ENCODE measurements around the gene PEAR1.
"Not testable (repeated sequence)": the region's sequence is repeated elsewhere in the genome, so short reads cannot be mapped to it uniquely, and the experiment has no call there.

DNA sequence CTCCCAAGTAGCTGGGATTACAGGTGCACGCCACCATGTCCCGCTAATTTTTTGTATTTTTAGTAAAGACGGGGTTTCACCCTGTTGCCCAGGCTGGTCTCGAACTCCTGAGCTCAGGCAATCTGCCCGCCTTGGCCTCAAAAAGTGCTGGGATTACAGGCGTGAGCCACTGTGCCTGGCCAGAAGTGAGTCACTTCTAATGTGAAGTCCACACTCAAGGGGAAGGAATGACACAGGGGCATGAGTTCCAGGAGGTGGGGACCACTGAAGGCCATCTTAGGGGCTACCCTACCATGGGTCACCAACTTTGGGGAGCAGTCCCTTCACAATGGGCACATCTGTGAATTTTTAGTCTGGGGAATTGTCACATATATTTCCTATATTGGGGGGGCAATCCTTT, 33.2 kb downstream of the PEAR1 start:
- TF ChIP-seq, protein P1, sequence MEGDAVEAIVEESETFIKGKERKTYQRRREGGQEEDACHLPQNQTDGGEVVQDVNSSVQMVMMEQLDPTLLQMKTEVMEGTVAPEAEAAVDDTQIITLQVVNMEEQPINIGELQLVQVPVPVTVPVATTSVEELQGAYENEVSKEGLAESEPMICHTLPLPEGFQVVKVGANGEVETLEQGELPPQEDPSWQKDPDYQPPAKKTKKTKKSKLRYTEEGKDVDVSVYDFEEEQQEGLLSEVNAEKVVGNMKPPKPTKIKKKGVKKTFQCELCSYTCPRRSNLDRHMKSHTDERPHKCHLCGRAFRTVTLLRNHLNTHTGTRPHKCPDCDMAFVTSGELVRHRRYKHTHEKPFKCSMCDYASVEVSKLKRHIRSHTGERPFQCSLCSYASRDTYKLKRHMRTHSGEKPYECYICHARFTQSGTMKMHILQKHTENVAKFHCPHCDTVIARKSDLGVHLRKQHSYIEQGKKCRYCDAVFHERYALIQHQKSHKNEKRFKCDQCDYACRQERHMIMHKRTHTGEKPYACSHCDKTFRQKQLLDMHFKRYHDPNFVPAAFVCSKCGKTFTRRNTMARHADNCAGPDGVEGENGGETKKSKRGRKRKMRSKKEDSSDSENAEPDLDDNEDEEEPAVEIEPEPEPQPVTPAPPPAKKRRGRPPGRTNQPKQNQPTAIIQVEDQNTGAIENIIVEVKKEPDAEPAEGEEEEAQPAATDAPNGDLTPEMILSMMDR (IDR thresholded peaks at IDR 0.05), result not testable (repeated sequence)
- TF ChIP-seq, protein P2, sequence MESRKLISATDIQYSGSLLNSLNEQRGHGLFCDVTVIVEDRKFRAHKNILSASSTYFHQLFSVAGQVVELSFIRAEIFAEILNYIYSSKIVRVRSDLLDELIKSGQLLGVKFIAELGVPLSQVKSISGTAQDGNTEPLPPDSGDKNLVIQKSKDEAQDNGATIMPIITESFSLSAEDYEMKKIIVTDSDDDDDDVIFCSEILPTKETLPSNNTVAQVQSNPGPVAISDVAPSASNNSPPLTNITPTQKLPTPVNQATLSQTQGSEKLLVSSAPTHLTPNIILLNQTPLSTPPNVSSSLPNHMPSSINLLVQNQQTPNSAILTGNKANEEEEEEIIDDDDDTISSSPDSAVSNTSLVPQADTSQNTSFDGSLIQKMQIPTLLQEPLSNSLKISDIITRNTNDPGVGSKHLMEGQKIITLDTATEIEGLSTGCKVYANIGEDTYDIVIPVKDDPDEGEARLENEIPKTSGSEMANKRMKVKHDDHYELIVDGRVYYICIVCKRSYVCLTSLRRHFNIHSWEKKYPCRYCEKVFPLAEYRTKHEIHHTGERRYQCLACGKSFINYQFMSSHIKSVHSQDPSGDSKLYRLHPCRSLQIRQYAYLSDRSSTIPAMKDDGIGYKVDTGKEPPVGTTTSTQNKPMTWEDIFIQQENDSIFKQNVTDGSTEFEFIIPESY (IDR thresholded peaks at IDR 0.05; ENCODE audit: borderline replicate concordance, low read depth), result not testable (repeated sequence)
- not testable (repeated sequence) for TF ChIP-seq EP300 (IDR thresholded peaks at IDR 0.05; ENCODE audit: borderline replicate concordance in 1 of 2, low read depth in 1 of 2, low read length in 1 of 2); CHD2 (IDR thresholded peaks at IDR 0.05; ENCODE audit: low read length, partially characterized antibody)
